HG02970 (cell line): ENCODE measurements around the gene RXRA.

Experiments
- ATAC-seq: cut with Tn5 transposase; IDR thresholded peaks from one replicate; pipeline ENCODE4 v1.9.1; 2021; ENCODE audit warnings: mild to moderate bottlenecking, moderate library complexity, moderate number of reproducible peaks; ENCODE audit not compliant: unreplicated experiment, low FRiP score

Gene RXRA

DNA sequence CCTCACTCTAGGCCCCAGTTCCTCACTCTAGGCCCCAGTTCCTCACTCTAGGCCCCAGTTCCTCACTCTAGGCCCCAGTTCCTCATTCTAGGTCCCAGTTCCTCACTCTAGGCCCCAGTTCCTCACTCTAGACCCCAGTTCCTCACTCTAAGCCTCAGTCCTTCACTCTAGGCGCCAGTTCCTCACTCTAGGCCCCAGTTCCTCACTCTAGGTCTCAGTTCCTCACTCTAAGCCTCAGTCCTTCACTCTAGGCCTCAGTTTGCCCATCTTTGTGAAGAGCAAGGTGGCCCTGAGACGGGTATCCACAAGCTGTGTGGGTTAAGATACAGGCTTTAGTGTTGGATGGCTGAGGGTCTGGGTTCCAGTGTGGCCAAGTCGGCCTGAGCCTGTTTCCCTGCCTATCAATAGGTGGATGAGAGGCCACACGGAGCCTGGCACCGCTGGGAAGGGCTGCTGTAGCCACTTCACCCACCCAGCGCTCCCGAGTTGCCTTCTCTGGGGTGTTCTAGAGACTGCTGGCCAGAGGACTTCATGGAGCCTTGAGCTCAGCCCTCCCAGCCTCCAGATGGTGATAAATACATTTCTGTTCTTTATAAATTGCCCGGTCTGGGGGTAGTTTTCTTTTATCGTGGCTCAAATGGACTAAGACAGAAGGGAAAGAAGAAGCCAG, 150.2 kb downstream of the RXRA start:
- no peak for ATAC-seq

GRCh38 chr9:134476942-134477335, 150.7 kb downstream of the RXRA start:
- ATAC-seq: no peak

DNA sequence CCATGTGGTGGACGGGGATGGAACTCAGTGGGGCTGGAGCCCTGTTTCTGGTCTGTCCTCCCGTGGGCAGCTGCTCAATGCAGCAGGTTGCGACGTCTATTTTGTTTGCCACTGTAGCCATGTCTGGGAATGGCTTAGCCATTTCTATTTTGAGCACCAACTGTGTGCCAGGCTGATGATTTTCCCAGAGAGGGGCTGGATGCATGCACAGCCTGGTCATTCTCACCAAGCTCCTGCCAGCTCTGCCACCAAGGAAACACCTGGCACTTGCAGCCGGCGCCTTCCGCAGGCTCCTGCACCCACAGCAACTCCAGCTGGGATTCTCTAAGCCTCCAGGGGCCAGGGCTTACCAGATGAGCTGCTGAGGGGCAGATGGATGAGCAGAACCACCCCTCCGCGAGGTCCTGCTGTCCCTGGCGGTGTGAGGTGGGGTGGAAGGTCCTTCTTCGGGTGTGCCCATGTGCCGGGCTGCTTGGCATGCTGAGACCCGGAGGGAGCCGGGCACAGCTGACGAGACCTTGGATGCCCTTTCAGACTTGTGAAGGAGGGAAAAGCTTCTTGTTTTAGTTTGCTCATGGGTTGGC, 151.2 kb downstream of the RXRA start:
- ATAC-seq: no peak

DNA sequence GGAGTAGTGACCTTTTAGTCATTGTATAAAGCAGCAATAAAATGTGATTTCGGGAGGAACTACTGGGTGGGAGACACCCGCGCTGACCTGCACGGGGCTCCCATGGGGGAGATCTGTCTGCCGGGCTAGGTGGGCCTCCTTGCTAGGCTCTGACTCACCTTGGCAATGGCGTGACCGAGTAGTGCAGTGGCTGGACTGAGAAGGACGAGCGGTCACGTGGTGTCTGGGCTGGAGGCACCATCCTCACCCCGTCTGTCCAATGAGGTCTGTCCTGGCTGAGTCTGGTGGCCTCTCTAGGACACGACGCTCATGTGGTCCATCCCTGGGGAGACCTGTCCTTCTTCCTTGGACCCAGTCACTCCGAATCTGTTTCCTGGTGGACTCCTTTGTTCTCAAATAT, 151.7 kb downstream of the RXRA start:
- ATAC-seq: no peak

DNA sequence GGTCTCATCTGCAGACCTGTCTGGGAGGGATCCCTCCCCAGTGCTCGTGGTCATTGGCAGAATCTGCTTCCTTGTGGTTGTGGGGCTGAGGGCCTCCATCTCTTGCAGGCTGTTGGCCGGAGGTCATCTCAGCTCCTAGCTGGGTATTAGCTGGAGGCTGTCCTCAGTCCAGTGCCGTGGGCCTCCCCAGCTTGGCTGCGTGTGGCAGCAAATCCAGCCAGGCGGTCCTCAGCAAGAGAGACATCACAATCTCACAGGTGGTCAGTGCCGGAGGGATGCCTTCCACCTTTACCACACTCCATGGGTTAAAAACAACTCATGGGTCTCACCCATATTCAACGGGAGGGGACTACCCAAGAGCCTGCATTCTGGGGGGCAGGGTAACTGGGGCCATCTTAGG, 155.5 kb downstream of the RXRA start:
- ATAC-seq: no peak

DNA sequence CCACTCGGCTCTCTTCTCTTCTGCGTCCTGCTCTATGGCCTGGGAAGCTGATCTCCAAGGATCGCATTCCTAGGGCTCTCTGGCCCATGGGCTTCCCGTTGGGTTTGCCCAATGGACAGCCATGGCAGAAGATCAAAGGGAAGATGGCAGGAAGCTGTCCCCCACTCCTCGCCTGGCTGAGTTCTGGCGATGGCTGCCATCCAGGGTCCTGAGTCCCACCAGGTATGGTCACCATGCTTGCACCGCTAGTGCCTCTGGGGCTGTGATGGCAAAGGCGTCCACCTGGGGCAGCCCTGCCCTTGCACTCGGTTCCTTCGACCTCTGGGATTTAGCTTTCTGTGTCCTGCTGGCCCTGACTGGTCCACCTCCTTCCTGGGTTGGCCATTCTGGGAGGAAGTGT, 156.0 kb downstream of the RXRA start:
- no peak for ATAC-seq

DNA sequence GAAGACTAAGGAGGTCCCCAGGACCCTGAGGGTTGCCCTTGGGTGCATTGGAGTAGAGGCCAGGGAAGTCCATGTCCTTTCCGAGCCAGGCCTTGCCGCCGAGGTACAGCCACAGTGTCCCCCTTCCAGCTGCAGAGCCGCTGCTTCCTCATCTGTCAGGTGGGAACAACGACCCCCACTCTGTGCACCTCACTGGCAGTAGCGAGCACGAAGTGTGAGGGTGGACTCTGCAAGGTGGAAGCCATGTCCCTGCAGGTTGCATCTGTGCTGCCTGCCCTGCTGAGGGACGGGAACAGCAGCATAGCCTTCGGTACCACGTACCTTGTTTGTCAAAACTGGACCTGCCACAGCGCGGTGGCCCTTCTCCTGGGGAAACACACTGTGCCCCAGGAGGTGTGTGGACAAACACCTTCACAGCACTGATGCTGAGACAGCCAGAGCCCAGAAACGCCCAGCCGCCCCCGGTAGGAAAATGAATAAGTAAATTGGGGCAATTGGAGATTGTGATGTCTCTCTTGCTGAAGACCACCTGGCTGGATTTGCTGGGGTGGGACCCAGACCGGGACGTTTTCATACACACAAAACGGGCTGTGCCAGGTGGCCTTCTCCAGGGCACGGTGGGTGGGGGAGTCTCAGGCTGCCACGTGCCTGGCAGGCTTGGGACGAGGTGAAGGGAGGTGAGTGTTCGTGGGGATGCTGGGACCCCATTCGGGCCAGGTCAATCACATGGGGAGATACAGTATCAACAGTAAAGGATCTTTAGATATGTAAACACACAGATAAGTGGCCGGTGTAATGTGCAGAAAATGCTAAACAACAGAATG, 157.3 kb downstream of the RXRA start:
- ATAC-seq: no peak

GRCh38 chr9:134484479-134484878, 158.2 kb downstream of the RXRA start:
- no peak for ATAC-seq

DNA sequence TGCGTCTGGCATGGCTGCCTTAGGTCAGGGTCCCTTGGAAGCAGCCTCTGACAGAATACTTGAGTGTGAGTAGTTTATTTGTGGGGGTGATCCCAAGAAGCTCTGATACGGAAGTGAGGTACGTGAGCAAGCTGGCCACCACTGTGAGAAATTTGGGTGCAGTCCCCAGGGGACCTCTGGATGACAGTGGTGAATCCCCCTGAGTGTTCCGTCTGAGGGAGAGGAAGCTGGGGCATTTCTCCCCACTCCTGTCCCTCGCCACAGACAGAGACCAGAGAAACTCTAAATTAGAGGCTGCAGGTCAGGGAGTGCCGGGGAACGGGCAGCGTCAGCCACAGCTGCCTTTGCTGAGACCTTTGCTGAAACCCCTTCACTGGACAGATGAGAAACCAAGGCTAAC, 159.4 kb downstream of the RXRA start:
- ATAC-seq: no peak

- ATAC-seq: no peak
Observed at GRCh38 chr9:134486143-134486591, 159.9 kb downstream of the RXRA start.

GRCh38 chr9:134486596-134486995, 160.3 kb downstream of the RXRA start:
- no peak for ATAC-seq
